Activated CD8-positive, alpha-beta memory T cell treated with anti-CD3 and anti-CD28 coated beads for 4 hours (primary cell): Measurements from ENCODE around the gene STRA8.
A peak's percentile ranks its signal among the peaks of the same experiment; 100 is the strongest.

Experiments used
- DNase-seq, 2 donors: peaks; one replicate each; pipeline ENCODE4 v3.0.0-alpha.2; 2020; ENCODE audit warnings: low read depth in 2 of 2

STRA8 gene

DNA sequence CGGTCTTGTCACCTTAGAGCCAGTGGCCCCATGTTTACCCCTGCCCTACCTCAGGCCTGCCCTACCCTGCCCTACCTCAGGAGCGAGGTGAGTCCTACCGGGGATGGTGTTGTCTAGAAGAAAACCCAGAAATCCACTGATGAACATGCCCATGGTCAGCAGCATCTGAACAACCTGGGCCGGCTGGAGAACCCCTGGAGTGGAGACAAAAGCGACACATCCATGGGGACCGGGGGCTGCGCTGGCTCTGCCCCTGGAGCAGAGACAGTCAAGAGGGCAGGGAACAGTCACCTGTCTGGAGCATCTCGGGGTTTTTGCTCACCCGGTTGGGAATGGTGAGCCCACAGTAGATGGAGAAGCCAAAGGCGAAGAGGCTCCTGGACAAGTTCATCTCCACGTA is 36.3 kb downstream of the STRA8 start:
- DNase-seq, result no peak

DNA sequence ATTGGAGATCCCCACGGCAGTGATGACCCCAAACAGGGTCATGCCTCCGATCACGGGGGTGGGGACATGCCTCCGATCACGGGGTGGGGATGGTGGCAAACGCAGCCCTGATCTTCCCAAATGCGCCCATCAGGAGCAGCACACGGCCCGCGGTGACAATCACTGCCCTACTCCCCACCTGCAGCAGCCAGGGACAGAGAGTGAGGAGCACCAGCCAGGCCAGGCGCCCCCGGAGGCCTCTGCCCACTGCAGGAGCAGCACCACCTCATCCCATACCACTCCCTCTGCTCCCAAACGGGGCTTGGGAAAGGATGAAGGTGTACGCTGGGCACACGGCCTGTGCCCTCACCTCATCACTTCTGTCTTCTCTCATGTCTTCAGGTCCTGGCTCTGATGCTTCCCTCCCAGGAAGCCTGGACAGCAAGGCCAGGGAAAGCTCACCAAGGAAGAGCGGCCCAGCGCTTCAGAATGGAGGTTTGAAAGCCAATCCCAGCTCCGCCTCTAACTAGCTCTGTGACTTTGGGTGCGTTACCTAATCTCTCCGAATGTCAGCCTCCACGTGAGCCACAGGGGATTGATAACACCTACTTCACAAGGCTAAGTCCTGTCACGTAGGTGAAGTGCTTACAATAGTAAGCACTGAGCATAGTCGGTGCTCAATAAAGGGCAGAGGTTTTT is 37.1 kb downstream of the STRA8 start:
- no peak for DNase-seq

DNA sequence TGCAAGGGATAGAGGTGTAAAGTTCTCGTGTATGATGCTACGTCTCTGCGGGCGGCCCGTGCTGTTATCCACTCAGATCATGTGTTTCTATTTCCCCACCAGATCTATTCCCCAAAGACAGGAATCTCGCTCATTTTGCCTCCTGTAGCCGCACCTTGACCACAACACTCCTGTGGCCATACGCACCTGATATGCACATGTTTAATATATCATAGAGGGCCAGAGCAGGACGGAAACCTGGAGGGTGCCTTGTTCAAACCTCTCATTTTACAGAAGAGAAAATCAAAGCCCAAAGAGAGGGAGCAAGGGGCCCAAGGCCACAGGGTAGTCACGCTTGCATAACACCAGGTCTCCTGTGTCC is 37.6 kb downstream of the STRA8 start:
- DNase-seq, result no peak

DNA sequence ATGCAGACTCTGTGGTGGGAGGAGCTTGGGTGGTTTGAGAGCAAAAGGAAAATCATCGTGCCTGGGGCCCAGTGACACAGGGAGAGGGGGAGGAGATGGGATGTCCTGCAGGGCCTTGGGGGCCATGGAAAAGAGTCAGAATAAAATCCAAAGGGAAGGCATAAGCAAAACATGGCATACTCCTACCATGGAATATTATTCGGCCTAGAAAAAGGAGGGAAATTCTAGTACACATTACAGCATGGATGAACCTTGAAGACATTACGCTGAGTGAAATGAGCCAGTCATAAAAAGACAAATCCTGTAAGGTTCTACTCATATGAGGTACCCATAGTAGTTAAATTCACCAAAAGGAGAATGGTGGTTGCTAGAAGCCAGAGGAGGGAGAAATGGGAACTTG is 38.7 kb downstream of the STRA8 start:
- no peak for DNase-seq

DNA sequence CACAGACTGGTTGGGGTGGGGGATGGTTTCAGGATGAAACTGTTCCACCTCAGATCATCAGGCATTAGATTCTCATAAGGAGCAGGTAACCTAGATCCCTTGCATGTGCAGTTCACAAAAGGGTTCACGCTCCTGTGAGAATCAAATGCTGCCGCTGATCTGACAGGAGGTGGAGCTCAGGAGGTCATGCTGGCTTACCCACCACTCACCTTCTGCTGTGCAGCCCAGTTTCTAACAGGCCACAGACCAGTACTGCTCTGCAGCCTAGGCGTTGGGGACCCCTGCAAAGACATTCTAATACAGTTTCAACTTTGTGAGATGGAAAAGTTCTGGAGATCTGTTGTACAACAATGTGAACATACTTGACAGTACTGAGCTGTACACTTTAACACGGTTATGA is 39.9 kb downstream of the STRA8 start:
- no peak for DNase-seq

DNA sequence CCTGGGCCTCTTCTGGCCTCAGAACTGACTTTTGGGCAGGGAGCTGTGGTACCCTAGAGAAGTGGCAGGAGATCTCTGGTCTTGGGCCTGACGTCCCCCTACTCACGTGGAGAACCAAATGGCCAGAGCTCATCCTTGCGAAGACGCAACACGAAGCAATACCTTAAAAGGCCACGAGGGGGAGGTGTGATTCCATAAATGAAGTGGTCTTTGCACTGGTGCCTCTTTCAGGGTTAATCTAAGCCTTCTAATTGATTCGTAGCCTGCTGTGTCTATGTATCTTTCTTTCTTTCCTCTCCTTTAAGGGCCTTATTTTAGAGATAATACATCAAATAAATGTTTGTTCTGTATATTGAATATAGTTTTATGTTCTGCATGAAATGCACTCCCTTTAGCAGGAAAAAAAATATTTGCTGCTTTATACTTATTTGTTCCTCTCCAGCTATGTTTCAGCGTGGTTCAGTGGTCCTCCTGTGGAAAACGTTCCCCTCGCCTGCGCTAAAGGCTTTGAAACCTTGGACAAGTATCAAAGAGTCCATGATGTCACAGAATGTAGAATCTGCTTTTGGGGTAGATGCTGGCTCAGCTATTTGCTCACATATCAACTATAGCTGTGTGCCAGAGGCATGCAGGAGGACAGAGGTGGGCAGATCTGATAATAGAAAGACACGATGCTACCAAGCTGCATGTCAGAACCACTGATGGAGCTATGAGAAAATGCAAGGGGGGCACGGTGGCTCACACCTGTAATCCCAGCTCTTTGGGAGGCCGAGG is 41.0 kb downstream of the STRA8 start:
- DNase-seq, result peak; percentile 30 to 42

DNA sequence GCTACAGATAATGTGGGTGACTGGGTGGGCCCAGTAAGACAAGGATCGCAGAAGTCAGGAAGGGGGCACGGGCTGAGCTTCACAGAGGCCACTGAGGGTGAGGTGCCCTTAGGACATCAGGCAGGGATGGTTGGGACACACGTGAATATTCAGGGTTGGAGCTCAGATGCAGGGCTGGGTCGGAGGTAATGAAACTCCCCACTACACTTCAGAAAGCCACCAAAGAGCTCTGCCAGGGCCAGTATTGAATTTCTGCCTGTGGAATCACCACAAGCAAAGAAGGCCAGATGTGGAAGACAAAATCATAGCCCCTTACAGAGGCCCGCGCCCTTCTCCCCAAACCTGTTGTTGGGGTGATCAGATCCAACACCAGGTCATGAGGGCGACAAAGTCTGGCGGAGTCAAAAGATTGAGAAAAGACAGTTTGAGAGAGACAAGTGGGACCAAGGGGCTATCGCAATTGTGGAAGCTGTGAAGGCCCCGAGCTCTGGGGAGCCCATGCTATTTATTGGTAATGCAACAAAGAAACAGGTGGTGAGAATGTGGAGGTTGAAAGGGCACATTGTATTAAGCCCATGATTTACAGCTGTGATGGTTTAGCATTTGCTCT is 42.4 kb downstream of the STRA8 start:
- no peak for DNase-seq

DNA sequence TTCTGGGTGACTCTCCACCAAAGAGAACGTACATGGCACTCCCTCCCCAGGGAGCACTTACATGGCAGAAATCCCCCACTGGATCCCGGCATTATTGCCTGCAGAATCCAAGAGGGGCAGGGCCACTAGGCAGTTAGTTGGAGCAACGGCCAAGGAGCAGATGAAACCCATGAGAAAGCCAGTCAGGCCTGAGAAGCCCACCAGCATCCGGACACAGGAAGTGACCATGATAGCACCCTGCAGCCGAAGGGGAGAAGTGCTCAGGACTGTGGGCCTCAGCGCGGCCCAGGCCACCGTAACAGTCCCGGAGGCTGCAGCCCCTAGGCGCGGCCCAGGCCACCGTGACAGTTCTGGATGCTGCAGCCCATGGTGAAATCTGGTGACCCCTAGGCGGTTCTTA is 43.5 kb downstream of the STRA8 start:
- DNase-seq, result no peak

DNA sequence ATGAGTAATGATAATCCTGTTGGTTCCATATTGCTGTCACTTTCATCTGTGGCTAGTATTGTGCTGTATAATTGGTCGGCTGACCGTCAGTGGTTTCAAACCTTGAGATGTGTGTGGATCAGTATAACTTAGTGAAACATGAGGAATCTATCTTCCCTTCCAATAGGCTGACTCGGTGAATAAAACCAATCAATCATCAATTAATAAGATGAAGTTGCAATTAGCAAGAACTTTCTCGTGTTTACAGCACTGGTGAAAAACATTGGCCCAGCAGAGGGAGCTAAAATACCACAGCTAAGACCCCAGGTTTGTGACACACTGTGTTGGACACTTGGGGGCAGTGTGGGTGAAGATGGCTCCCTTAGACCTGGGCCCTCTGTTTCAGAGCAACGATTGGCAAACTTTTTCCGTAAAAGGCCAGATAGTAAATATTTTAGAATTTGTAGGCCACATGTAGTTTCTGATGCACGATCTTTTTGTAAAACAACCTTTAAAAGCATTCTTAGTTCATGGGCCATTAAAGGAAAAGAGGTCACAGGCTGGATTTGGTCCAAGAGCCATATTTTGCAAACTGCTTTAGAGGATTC is 47.8 kb downstream of the STRA8 start:
- peak; percentile 45 to 58 for DNase-seq

DNA sequence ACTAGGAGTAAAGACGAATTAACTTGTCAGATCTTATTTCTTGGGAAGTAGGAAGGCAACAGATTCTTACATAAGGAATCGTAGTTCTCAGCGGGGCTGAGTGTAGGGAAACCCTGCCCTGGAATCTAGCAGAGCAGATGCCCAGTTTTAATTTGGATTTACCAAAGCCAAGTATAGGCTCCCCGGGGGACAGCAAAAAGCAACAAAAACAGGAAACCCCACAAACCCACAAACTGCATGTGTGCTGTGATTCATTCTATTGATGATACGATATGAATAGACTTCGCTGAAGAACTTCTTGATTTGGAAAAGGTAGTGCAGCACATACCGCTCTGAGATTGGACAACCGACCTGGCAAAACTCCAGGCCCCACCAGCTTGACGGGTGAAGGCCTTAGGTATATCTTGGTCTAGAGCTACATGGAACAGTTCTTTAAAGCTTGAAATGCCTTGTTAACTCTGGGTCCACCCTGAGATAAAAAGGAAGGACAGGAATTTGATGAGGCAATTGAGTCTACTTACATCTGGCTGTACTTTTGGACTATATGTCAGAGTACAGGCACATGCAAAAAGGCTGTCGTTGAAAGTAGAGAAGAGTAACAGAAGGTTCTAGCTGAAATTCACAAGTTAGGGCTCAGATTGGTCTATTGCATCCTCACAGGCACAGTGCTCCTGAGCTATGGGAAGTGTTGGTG is 49.1 kb downstream of the STRA8 start:
- DNase-seq, result no peak

DNA sequence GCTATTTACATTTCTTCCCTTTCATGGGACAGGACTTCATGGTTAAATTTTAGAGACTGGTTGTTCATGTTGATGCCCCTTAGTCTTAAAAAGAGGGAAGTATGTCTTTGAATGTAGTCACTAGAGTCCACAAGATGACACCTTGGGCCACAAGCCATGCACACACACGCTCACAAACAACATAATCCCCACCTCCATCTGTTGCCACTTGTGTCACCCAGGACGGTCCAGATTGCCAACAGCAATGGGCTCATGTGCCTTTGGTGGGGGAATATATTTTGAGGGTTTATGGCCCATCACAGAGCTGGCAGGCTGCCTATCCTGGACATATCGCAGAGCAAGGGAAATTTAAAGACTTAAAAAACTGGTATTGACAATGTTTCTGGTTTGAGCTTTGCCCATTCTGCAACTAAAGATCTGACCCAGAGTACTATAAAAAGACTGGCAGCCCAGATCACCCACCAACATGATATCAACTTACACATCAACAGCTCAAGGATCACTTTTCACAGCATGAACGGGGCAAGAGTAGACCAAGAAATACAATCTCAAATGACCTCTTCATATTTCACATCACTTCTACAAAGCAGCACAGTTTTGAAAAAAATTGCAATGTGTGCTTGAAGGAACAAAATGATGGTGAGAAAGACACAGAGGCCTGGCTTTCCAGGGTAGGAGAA is 50.5 kb downstream of the STRA8 start:
- no peak for DNase-seq

DNA sequence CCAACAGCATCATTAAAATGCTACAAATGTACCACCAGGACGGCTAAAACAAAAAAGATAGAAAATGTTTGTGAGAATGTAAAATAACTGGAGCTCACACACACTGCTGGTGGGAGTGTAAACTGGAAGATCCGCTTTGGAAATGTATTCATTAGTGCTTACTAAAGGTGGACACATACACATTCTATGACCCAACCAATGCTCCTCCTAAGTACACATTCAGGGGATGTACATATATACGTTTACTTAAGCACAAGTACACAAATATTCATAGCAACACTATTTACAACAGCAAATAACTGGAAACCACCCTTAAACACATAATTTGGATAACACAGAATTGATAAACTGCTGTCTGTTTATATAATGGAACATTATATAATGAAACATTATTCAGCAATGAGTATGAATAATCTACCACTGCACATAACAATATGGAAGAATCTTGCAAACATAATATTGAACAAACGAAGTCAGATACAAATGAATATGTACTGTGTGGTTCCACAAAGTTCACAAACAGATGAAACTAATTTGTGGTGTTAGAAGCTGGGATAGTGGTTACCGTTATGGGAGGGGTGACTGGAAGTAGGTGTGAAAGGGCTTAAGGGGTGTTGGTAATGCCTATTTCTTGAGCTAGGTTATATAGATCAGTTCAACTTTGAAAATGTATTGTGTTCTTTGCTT is 52.1 kb downstream of the STRA8 start:
- no peak for DNase-seq

DNA sequence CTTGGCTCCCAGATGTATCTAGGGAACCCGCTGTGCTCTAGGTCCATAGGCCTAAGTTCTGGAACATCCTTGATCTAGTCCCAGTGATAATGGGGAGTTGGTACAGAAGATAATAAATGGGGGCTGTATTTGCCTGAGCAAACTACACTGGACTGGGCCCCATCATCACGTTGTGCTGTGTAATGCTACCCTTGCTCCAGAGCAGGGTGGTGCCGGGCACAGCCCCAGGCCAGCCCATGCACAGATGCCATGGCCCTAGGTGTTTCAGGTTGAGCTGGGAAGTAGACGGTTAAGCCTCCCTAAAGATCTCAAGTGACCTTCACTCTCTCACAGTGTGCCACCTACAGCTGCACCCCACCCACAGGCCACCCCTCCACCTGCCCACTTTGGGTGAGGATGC is 53.2 kb downstream of the STRA8 start:
- no peak for DNase-seq

DNA sequence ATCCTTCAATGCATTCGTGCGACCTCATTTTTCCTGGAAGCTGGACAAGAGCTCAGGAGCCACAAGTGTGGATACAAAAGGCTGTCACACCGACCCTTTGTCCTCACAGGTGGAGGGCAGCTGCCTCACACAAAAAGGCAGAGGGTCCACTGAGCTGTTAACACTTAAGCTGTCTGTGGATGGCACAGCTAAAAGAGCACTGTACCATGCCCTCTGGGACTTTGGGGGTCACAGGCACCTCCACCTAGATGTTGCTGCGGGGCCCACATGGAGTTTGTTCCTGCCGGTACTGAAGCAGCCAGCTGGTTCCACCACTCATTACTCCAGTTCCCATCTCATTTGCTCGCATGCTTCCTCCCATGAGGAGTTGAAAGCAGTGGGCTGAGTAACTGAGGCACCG is 57.0 kb downstream of the STRA8 start:
- DNase-seq, result no peak

DNA sequence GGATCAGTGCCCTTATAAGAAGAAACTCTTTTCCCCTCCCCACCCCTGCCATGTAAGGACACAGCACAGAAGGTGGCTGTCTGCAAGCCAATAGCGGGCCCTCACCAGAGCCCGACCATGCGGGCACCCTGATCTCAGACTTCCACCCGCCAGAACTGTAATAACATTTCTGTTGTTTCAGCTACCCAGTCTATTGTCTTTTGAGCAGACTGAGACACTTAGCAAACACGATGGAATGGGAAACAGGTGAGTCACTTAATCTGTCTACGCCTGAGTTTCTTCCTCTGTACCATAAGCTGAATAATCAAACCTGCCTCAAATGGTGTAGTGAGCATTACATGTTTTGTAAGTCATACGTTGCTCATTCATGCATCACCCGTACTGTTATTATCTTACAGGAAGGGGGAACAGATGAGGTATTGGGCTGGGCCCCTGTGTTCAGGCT is 58.2 kb downstream of the STRA8 start:
- DNase-seq, result no peak

DNA sequence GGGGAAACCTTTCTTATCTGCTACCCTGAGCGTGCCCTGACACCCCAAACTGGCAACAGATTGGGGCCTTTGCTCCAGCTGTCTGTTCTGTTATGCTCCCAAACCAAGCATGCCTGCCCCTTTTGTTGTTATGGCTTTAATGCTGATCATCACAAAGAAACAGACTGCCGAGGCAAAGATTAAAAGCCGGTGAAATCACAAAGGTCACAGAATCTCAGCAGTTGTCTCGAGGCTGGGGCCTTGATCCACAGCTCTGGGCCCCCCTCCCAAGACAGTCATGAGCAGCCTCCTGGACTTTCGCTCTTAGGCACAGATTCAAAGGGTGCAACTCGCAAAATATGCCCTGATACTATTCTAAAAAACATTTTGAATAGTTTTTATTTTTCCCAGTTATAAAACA is 65.6 kb downstream of the STRA8 start:
- DNase-seq, result no peak

DNA sequence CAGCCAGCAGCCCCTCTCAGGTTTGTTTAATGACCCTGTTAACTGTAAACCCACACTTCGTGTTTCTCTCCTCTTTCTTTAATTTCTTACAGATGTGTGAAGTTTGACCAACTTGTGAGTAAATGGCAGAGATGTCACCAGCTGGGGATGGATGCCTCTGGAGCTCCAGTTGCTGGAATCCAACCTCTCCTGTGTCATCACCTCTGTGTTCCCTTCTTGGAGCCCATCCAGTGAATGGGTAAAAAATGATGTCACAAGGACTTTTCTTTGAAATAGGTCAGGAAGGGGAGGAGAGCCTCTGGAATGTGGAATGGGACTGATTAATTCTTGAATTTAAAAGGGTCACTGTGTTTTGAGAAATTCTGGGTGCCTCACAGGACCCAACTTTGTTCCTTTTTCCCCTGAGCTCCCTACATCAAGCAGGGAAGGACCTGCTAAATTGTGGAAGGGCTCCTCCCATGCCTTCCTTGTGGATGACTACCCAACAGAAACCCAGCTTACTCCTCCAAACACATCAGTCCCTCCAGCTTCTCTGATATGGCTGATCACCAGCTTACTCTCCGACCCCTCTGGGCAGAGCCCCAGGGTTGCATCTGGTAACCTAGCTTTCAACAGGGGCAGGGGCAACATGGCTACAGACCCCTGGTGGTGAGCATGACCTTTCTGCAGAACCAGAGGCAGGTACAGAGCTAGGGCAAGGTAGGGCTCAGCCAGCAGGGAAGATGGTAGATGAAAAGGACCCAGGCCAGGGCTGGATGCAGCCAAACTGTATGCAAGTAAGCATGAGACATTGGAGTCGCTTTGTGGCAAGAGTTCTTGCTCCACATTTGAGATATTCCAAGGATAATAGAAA is 67.5 kb downstream of the STRA8 start:
- DNase-seq, result no peak
